HL-60 (cell line): ENCODE data around the gene FAM83D.

Source experiments
- GABPA ChIP-seq: IDR thresholded peaks from 2 replicates; pipeline ENCODE4 v1.6.1; 2012; ENCODE audit warnings: low read depth
- POLR2AphosphoS5 ChIP-seq: IDR thresholded peaks from 2 replicates; pipeline ENCODE4 v1.6.1; 2012; ENCODE audit warnings: low read depth
- TF ChIP-seq, protein P1 (sequence below): IDR thresholded peaks from one replicate; pipeline ENCODE4 v1.5.1; 2011; ENCODE audit warnings: low read length, control low read depth, inconsistent platforms; ENCODE audit not compliant: insufficient read depth
- TF ChIP-seq, protein P2 (sequence below): IDR thresholded peaks from 2 replicates; pipeline ENCODE4 v1.6.1; 2012; ENCODE audit warnings: low read depth; ENCODE audit not compliant: insufficient replicate concordance

DNA sequence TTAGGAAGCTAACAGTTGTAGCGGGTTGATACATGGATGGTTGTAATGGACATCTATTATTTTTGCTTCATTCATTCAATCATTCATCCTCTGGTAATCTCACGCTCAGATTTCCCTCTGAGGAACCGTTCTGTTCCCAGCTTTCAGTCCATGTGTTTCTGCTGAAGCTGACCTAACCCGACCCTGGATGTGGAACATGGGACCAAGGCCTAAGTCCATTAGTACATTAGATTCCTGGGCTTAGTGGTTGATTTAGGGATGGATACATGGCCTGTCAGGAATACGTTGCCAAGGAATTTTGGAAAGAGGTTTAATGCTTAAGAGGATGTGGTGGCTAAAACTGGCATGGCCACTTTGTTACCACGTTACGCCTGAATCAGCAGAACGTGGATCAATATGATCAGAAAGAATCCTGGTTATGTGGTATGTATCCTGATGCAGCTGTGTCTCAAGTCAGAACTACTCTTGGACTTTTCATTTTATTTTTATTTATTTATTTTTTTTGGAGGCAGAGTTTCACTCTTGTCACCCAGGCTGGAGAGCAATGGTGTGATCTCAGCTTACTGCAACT lies 31.8 kb downstream of the FAM83D start:
- TF ChIP-seq, protein P1, sequence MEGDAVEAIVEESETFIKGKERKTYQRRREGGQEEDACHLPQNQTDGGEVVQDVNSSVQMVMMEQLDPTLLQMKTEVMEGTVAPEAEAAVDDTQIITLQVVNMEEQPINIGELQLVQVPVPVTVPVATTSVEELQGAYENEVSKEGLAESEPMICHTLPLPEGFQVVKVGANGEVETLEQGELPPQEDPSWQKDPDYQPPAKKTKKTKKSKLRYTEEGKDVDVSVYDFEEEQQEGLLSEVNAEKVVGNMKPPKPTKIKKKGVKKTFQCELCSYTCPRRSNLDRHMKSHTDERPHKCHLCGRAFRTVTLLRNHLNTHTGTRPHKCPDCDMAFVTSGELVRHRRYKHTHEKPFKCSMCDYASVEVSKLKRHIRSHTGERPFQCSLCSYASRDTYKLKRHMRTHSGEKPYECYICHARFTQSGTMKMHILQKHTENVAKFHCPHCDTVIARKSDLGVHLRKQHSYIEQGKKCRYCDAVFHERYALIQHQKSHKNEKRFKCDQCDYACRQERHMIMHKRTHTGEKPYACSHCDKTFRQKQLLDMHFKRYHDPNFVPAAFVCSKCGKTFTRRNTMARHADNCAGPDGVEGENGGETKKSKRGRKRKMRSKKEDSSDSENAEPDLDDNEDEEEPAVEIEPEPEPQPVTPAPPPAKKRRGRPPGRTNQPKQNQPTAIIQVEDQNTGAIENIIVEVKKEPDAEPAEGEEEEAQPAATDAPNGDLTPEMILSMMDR: no peak
- TF ChIP-seq POLR2AphosphoS5 (no peak), GABPA (no peak)
- TF ChIP-seq, protein P2, sequence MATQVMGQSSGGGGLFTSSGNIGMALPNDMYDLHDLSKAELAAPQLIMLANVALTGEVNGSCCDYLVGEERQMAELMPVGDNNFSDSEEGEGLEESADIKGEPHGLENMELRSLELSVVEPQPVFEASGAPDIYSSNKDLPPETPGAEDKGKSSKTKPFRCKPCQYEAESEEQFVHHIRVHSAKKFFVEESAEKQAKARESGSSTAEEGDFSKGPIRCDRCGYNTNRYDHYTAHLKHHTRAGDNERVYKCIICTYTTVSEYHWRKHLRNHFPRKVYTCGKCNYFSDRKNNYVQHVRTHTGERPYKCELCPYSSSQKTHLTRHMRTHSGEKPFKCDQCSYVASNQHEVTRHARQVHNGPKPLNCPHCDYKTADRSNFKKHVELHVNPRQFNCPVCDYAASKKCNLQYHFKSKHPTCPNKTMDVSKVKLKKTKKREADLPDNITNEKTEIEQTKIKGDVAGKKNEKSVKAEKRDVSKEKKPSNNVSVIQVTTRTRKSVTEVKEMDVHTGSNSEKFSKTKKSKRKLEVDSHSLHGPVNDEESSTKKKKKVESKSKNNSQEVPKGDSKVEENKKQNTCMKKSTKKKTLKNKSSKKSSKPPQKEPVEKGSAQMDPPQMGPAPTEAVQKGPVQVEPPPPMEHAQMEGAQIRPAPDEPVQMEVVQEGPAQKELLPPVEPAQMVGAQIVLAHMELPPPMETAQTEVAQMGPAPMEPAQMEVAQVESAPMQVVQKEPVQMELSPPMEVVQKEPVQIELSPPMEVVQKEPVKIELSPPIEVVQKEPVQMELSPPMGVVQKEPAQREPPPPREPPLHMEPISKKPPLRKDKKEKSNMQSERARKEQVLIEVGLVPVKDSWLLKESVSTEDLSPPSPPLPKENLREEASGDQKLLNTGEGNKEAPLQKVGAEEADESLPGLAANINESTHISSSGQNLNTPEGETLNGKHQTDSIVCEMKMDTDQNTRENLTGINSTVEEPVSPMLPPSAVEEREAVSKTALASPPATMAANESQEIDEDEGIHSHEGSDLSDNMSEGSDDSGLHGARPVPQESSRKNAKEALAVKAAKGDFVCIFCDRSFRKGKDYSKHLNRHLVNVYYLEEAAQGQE: no peak
